Activated CD4-positive, alpha-beta T cell treated with anti-CD3 and anti-CD28 coated beads, Interleukin-2, amount 10 ng/mL, durations not matched to agents 7 days and 5 days (primary cell): ENCODE data around the gene RPP38. TPM values are rescaled to one million over a fixed set of nuclear protein-coding genes. Genes with fewer than 3 reads are reported as not detected.

Source experiments
- CTCF ChIA-PET: fragments of 350-600 bp; sonication (Branson Sonifier 250); formaldehyde crosslinking; loops from one replicate; lab custom pipeline; 2021; ENCODE audit warnings: antibody characterized with exemption; lab: Charles Lee
- POLR2A ChIA-PET: fragments of 350-600 bp; sonication (Branson Sonifier 250); formaldehyde crosslinking; loops from one replicate; lab custom pipeline; 2021; ENCODE audit warnings: antibody characterized with exemption; lab: Charles Lee
- DNase-seq: peaks from one replicate; pipeline ENCODE4 v3.0.0-alpha.2; 2020
- H3K27ac Mint-ChIP-seq: one replicate; pipeline ENCODE4 v1.8.0; 2021; ENCODE audit warnings: mild to moderate bottlenecking, moderate library complexity, mixed read lengths
- H3K27me3 Mint-ChIP-seq: one replicate; pipeline ENCODE4 v1.8.0; 2021; ENCODE audit warnings: mixed read lengths
- H3K36me3 Mint-ChIP-seq: one replicate; pipeline ENCODE4 v1.8.0; 2021; ENCODE audit warnings: low read depth, mixed read lengths
- H3K4me1 Mint-ChIP-seq: one replicate; pipeline ENCODE4 v1.8.0; 2021; ENCODE audit warnings: mixed read lengths
- H3K4me3 Mint-ChIP-seq: one replicate; pipeline ENCODE4 v1.8.0; 2021; ENCODE audit warnings: mild to moderate bottlenecking, moderate library complexity, mixed read lengths
- H3K9me3 Mint-ChIP-seq: one replicate; pipeline ENCODE4 v1.8.0; 2021; ENCODE audit warnings: mixed read lengths
- total RNA-seq, 2 experiments: library from RNA; stranded (reverse); gene quantifications; one replicate each; pipeline ENCODE4 v1.2.3, GENCODE V29; 2021

Gene RPP38
- total RNA-seq, 2 experiments from 2014 or later = 17.4 to 19.2 TPM

GRCh38 chr10:15083674-15084501 lies 13.3 kb upstream of the RPP38 start:
- H3K27ac Mint-ChIP-seq = peak overlapping the region; percentile 68
- H3K9me3 Mint-ChIP-seq = no peaks in the 10 kb centered on the region
- peaks cover 30% of the 10 kb centered on the region for H3K4me1 Mint-ChIP-seq
- CTCF ChIA-PET = interaction anchor here (0.6 to 1.1 kb wide), 3 partner anchors 34 to 64 kb away, joined by 3 to 4 read pairs (median 3); no protein-coding TSS in a partner anchor
- no peak for DNase-seq
- POLR2A ChIA-PET = no interaction called here
- no peaks in the 10 kb centered on the region for H3K27me3 Mint-ChIP-seq
- H3K36me3 Mint-ChIP-seq = no peaks in the 10 kb centered on the region
- peak overlapping the region; percentile 77 for H3K4me3 Mint-ChIP-seq

GRCh38 chr10:15084502-15084922 lies 12.6 kb upstream of the RPP38 start:
- Mint-ChIP-seq H3K9me3 (no peaks in the 10 kb centered on the region), H3K27ac (peak overlapping the region; percentile 68), H3K27me3 (no peaks in the 10 kb centered on the region), H3K4me3 (peak overlapping the region; percentile 77), H3K36me3 (no peaks in the 10 kb centered on the region), H3K4me1 (peaks cover 30% of the 10 kb centered on the region)
- DNase-seq = peak; percentile 84
- CTCF ChIA-PET = no interaction called here
- POLR2A ChIA-PET = no interaction called here

- H3K4me1 Mint-ChIP-seq = peaks cover 30% of the 10 kb centered on the region
- peak; percentile 84 for DNase-seq
- POLR2A ChIA-PET = no interaction called here
- peak within 1 kb of the TSS; percentile 68 for H3K27ac Mint-ChIP-seq
- peak within 1 kb of the TSS; percentile 70 for H3K4me3 Mint-ChIP-seq
- peaks cover 11% of the 10 kb centered on the region for H3K27me3 Mint-ChIP-seq
- CTCF ChIA-PET = no interaction called here
- H3K36me3 Mint-ChIP-seq = no peaks in the 10 kb centered on the region
- no peaks in the 10 kb centered on the region for H3K9me3 Mint-ChIP-seq
These were observed 8.5 kb upstream of the RPP38 start, which contains the start of gene ACBD7 for GRCh38 chr10:15088428-15089261. TSS of gene ACBD7 (minus strand) at chr10:15088776. CDS start at chr10:15088728, 48 bp downstream.

GRCh38 chr10:15091418-15091817 lies 5.7 kb upstream of the RPP38 start:
- H3K4me1 Mint-ChIP-seq = peaks cover 7% of the 10 kb centered on the region
- H3K27me3 Mint-ChIP-seq = peaks cover 19% of the 10 kb centered on the region
- no peak overlapping the region for H3K4me3 Mint-ChIP-seq
- H3K9me3 Mint-ChIP-seq = no peaks in the 10 kb centered on the region
- ChIA-PET CTCF (no interaction called here), POLR2A (no interaction called here)
- no peaks in the 10 kb centered on the region for H3K36me3 Mint-ChIP-seq
- no peak for DNase-seq
- peak overlapping the region; percentile 1 for H3K27ac Mint-ChIP-seq

- Mint-ChIP-seq H3K9me3 (no peaks in the 10 kb centered on the region), H3K27me3 (peaks cover 19% of the 10 kb centered on the region), H3K4me3 (no peak overlapping the region), H3K27ac (no peak overlapping the region), H3K4me1 (peaks cover 15% of the 10 kb centered on the region), H3K36me3 (peaks cover 2% of the 10 kb centered on the region)
- CTCF ChIA-PET = interaction anchor here (0.8 kb wide), 1 partner anchor 116 kb away, joined by 3 read pairs; no protein-coding TSS in a partner anchor
- DNase-seq = no peak
- POLR2A ChIA-PET = no interaction called here
These were observed 4.2 kb upstream of the RPP38 start for GRCh38 chr10:15092855-15093408.

- Mint-ChIP-seq H3K27ac (peak overlapping the region; percentile 97), H3K27me3 (peaks cover 11% of the 10 kb centered on the region), H3K9me3 (no peaks in the 10 kb centered on the region), H3K4me1 (peaks cover 30% of the 10 kb centered on the region), H3K4me3 (peak overlapping the region; percentile 93), H3K36me3 (peaks cover 14% of the 10 kb centered on the region)
- DNase-seq = no peak
- CTCF ChIA-PET = no interaction called here
- POLR2A ChIA-PET = no interaction called here
These were observed 519 bp upstream of the RPP38 start for GRCh38 chr10:15096661-15097010.

GRCh38 chr10:15099886-15100285 lies 2.7 kb downstream of the RPP38 start:
- no peak for DNase-seq
- ChIA-PET CTCF (interaction anchor here (0.6 to 1.4 kb wide), 8 partner anchors 9 to 146 kb away, joined by 3 to 5 read pairs (median 3); partner anchors contain the start of gene DCLRE1C), POLR2A (no interaction called here)
- Mint-ChIP-seq H3K4me3 (no peak overlapping the region), H3K9me3 (no peaks in the 10 kb centered on the region), H3K36me3 (peaks cover 32% of the 10 kb centered on the region), H3K27ac (no peak overlapping the region), H3K4me1 (peaks cover 33% of the 10 kb centered on the region), H3K27me3 (peaks cover 7% of the 10 kb centered on the region)

GRCh38 chr10:15103513-15103912 lies 6.4 kb downstream of the RPP38 start:
- ChIA-PET POLR2A (no interaction called here), CTCF (interaction anchor here (1.9 to 2.2 kb wide), 2 partner anchors 10 to 14 kb away, joined by 4 to 6 read pairs; no protein-coding TSS in a partner anchor)
- no peak for DNase-seq
- peaks cover 29% of the 10 kb centered on the region for H3K4me1 Mint-ChIP-seq
- peaks cover 50% of the 10 kb centered on the region for H3K36me3 Mint-ChIP-seq
- no peaks in the 10 kb centered on the region for H3K9me3 Mint-ChIP-seq
- no peak overlapping the region for H3K4me3 Mint-ChIP-seq
- peak overlapping the region; percentile 31 for H3K27ac Mint-ChIP-seq
- H3K27me3 Mint-ChIP-seq = no peaks in the 10 kb centered on the region

GRCh38 chr10:15106352-15107013 lies 9.3 kb downstream of the RPP38 start:
- Mint-ChIP-seq H3K4me3 (no peak overlapping the region), H3K27ac (peak overlapping the region; percentile 62), H3K4me1 (peaks cover 11% of the 10 kb centered on the region), H3K36me3 (peaks cover 50% of the 10 kb centered on the region), H3K27me3 (no peaks in the 10 kb centered on the region), H3K9me3 (no peaks in the 10 kb centered on the region)
- DNase-seq = peak; percentile 72
- ChIA-PET CTCF (interaction anchor here (0.7 to 2.1 kb wide), 6 partner anchors 9 to 329 kb away, joined by 3 to 8 read pairs (median 3); partner anchors contain the start of gene RPP38), POLR2A (no interaction called here)

GRCh38 chr10:15112657-15113056 lies 15.5 kb downstream of the RPP38 start:
- H3K4me1 Mint-ChIP-seq = peaks cover 6% of the 10 kb centered on the region
- no peak overlapping the region for H3K4me3 Mint-ChIP-seq
- H3K9me3 Mint-ChIP-seq = no peaks in the 10 kb centered on the region
- H3K27ac Mint-ChIP-seq = no peak overlapping the region
- ChIA-PET POLR2A (no interaction called here), CTCF (interaction anchor here (0.7 to 2.1 kb wide), 5 partner anchors 9 to 543 kb away, joined by 3 to 6 read pairs (median 5); no protein-coding TSS in a partner anchor)
- no peaks in the 10 kb centered on the region for H3K27me3 Mint-ChIP-seq
- DNase-seq = no peak
- peaks cover 33% of the 10 kb centered on the region for H3K36me3 Mint-ChIP-seq

- ChIA-PET POLR2A (no interaction called here), CTCF (interaction anchor here (0.6 to 2.1 kb wide), 4 partner anchors 10 to 235 kb away, joined by 3 to 6 read pairs (median 5); partner anchors contain the start of gene SUV39H2)
- H3K27me3 Mint-ChIP-seq = no peaks in the 10 kb centered on the region
- no peaks in the 10 kb centered on the region for H3K9me3 Mint-ChIP-seq
- H3K4me1 Mint-ChIP-seq = peaks cover 10% of the 10 kb centered on the region
- DNase-seq = no peak
- no peak overlapping the region for H3K4me3 Mint-ChIP-seq
- H3K36me3 Mint-ChIP-seq = peaks cover 25% of the 10 kb centered on the region
- no peak overlapping the region for H3K27ac Mint-ChIP-seq
These were observed 16.6 kb downstream of the RPP38 start for GRCh38 chr10:15113766-15114165.

GRCh38 chr10:15116225-15116624 lies 19.1 kb downstream of the RPP38 start:
- CTCF ChIA-PET = no interaction called here
- peaks cover 17% of the 10 kb centered on the region for H3K36me3 Mint-ChIP-seq
- H3K9me3 Mint-ChIP-seq = peaks cover 2% of the 10 kb centered on the region
- peaks cover 18% of the 10 kb centered on the region for H3K4me1 Mint-ChIP-seq
- no peak overlapping the region for H3K27ac Mint-ChIP-seq
- POLR2A ChIA-PET = interaction anchor here (0.6 kb wide), 1 partner anchor 96 kb away, joined by 3 read pairs; no protein-coding TSS in a partner anchor
- no peaks in the 10 kb centered on the region for H3K27me3 Mint-ChIP-seq
- no peak for DNase-seq
- no peak overlapping the region for H3K4me3 Mint-ChIP-seq
